Aorta (tissue), 5 donors: Measurements from ENCODE around the gene CAMK2A. TPM values are rescaled to one million over a fixed set of nuclear protein-coding genes. Genes with fewer than 3 reads are reported as not detected.

Experiments
- ATAC-seq: fragments of 200-7000 bp; cut with Tn5 transposase; one replicate; pipeline ENCODE4 v1.9.1; 2022; ENCODE audit warnings: moderate library complexity; ENCODE audit not compliant: low FRiP score
- DNase-seq, 2 donors: peaks; one replicate each; pipeline ENCODE4 v3.0.0-alpha.2; 2020
- H3K27ac ChIP-seq, 2 donors: one replicate each; pipeline ENCODE4 v1.5.1; 2013; ENCODE audit warnings: low read length in 2 of 2, mild to moderate bottlenecking in 2 of 2, moderate library complexity in 2 of 2, control low read depth in 1 of 2, inconsistent platforms in 1 of 2, low read depth in 1 of 2
- H3K27me3 ChIP-seq, 2 donors: one replicate each; pipeline ENCODE4 v1.6.1; 2013; ENCODE audit warnings: control low read depth in 1 of 2, low read length in 1 of 2, mild to moderate bottlenecking in 1 of 2, moderate library complexity in 1 of 2; ENCODE audit not compliant: insufficient read depth in 2 of 2, control insufficient read depth in 1 of 2
- H3K36me3 ChIP-seq, 2 donors: one replicate each; pipeline ENCODE4 v1.6.1; 2013; ENCODE audit warnings: control low read depth in 1 of 2, low read length in 1 of 2, mild to moderate bottlenecking in 1 of 2; ENCODE audit not compliant: insufficient read depth in 2 of 2, control insufficient read depth in 1 of 2
- H3K4me1 ChIP-seq, 2 donors: one replicate each; pipeline ENCODE4 v1.6.1; 2013; ENCODE audit warnings: low read length in 2 of 2, control low read depth in 1 of 2, mild to moderate bottlenecking in 1 of 2, moderate library complexity in 1 of 2; ENCODE audit not compliant: insufficient read depth in 2 of 2, control insufficient read depth in 1 of 2
- H3K4me3 ChIP-seq, 2 donors: one replicate each; pipeline ENCODE4 v1.5.1; 2013; ENCODE audit warnings: low read length in 2 of 2, control low read depth in 1 of 2, mild to moderate bottlenecking in 1 of 2
- H3K9me3 ChIP-seq: one replicate; pipeline ENCODE4 v1.6.1; 2013; ENCODE audit warnings: mild to moderate bottlenecking, low read length; ENCODE audit not compliant: control insufficient read depth
- WGBS, 2 donors: extraction: QIAGEN DNeasy Blood & Tissue Kit; methylation state at CpG; one replicate each; pipeline ENCODE4 v1.1.7; 2013; 5-methylcytosine and 5-hydroxymethylcytosine counted together
- intact Hi-C, 2 donors: fragments of 100-400 bp; cut with DNase I; formaldehyde crosslinking; loops; one replicate each; pipeline versions ENCODE4 v1.14.2 to v1.15.0; 2022
- polyA plus RNA-seq, 2 donors: library from polyadenylated mRNA; stranded (reverse); fragments of 200-250 nt; gene quantifications; one replicate each; pipeline ENCODE4 v1.2.3, GENCODE V29; 2013
- total RNA-seq, 2 donors: library from RNA; stranded (reverse); fragmentation: NEBNext Ultra II Directional; extraction: Animal tissue kit (Norgen Biotek cat#: 25700); gene quantifications; one replicate each; pipeline ENCODE4 v1.2.1, GENCODE V29; 2021
- donor health status: healthy with polysubstance abuse.
- donor health status: Bipolar disorder and iron deficiency.
- donor health status: DM: no; HTN: no; CAD: no.
- donor health status: DM: no; HTN: no; CAD: no.
- donor health status: DM: yes; HTN: yes; CAD: no.

CAMK2A gene
- total and polyA plus RNA-seq, 4 donors, result 0.13 to 0.36 (median 0.15) TPM; not detected in 1

DNA sequence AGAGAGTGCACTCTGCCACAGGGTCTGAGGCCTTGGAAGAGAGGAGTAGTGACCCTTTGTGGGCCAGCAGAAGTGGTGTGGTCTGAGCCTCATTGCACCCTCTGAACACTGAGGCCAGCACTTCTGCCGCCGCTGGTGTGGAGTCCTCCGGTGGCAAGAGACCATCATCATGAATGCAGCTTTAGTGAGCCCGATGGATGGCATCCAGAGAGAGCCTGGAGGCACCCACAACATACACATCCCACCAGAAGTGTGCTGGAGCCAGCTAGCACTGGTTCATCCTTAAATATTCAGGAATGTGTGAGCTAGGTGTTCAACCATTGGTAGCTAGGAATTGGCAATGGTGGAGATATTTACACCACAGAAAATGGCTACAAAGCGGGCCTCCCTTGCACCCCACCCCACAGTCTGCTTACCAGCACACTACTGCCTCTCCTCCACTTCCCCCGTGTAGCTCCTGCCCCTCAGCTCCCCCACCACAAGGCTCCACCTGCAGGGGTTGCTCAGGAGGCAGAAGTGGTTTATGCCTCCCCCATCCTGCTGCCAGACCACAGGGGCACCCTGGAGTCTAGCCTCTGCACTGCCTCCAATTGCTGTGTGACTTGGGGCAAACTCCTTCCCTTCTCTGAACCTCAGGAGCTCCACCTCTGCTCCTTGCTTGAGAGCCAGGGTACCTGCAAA is 83.3 kb downstream of the CAMK2A start:
- intact Hi-C loops, result no loop called here
- no peak for ATAC-seq

GRCh38 chr5:150204590-150204960 is 85.0 kb downstream of the CAMK2A start:
- intact Hi-C loops, result no loop called here
- DNase-seq (no peak), ATAC-seq (no peak)
- H3K9me3 ChIP-seq, result no peaks in the 10 kb centered on the region
- no peaks in the 10 kb centered on the region for H3K4me1 ChIP-seq
- WGBS, 2 donors, result 96% methylated on average over 13 of the region's 13 CpGs
- H3K27me3 ChIP-seq, result no peaks in the 10 kb centered on the region
- H3K27ac ChIP-seq, result no peak overlapping the region
- H3K4me3 ChIP-seq, result no peak overlapping the region
- no peaks in the 10 kb centered on the region for H3K36me3 ChIP-seq

More for the DNA sequence above, 83.3 kb downstream of the CAMK2A start:
- Histone ChIP-seq H3K9me3 (no peaks in the 10 kb centered on the region), H3K27me3 (no peaks in the 10 kb centered on the region), H3K36me3 (no peaks in the 10 kb centered on the region), H3K4me3 (no peak overlapping the region), H3K27ac (no peak overlapping the region), H3K4me1 (no peaks in the 10 kb centered on the region)
- whole genome bisulfite sequencing, 2 donors, result 88 to 93% methylated on average over 6 of the region's 6 CpGs
- DNase-seq, result no peak

- no peak overlapping the region for H3K27ac ChIP-seq
- no peaks in the 10 kb centered on the region for H3K27me3 ChIP-seq
- DNase-seq, result no peak
- H3K9me3 ChIP-seq, result no peaks in the 10 kb centered on the region
- H3K4me3 ChIP-seq, result no peak overlapping the region
- H3K4me1 ChIP-seq, result no peaks in the 10 kb centered on the region
- WGBS, 2 donors, result 80 to 81% methylated on average over 12 of the region's 12 CpGs
- H3K36me3 ChIP-seq, result no peaks in the 10 kb centered on the region
- ATAC-seq, result no peak
- intact Hi-C loops, result no loop called here
Observed at GRCh38 chr5:150203832-150204589, 85.6 kb downstream of the CAMK2A start.

GRCh38 chr5:150202501-150202900 is 87.1 kb downstream of the CAMK2A start:
- intact Hi-C loops, result no loop called here
- DNase-seq (no peak), ATAC-seq (no peak)
- H3K27me3 ChIP-seq, result no peaks in the 10 kb centered on the region
- H3K27ac ChIP-seq, result no peak overlapping the region
- no peak overlapping the region for H3K4me3 ChIP-seq
- WGBS, 2 donors, result 95% methylated on average over 10 of the region's 10 CpGs
- H3K4me1 ChIP-seq, result no peaks in the 10 kb centered on the region
- no peaks in the 10 kb centered on the region for H3K36me3 ChIP-seq
- no peaks in the 10 kb centered on the region for H3K9me3 ChIP-seq

DNA sequence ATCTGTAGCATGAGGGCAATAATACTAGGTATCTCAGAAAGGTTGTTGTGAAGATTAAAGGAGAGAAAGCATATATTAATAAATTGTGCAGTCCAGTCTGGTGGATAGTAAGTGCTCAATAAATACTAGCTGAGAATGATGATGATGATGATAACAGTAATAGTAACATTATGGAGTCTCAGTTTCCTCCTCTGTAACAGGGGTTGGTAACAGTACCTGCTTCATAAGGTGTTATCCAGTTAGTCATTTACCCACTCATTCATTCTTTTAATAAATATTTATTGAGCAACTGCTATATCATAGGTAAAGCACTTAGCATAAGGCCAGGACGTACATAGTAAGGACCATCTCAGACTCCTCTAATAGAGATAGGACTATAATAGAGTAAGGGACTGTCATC is 92.1 kb downstream of the CAMK2A start:
- 95 to 97% methylated on average over 1 of the region's 1 CpG for WGBS, 2 donors
- no peak for ATAC-seq
- Histone ChIP-seq H3K27ac (no peak overlapping the region), H3K4me1 (no peaks in the 10 kb centered on the region), H3K27me3 (no peaks in the 10 kb centered on the region), H3K4me3 (no peak overlapping the region), H3K9me3 (no peaks in the 10 kb centered on the region), H3K36me3 (no peaks in the 10 kb centered on the region)
- DNase-seq, result no peak
- intact Hi-C loops, result no loop called here

GRCh38 chr5:150196986-150197385 is 92.6 kb downstream of the CAMK2A start:
- intact Hi-C loops, result no loop called here

DNA sequence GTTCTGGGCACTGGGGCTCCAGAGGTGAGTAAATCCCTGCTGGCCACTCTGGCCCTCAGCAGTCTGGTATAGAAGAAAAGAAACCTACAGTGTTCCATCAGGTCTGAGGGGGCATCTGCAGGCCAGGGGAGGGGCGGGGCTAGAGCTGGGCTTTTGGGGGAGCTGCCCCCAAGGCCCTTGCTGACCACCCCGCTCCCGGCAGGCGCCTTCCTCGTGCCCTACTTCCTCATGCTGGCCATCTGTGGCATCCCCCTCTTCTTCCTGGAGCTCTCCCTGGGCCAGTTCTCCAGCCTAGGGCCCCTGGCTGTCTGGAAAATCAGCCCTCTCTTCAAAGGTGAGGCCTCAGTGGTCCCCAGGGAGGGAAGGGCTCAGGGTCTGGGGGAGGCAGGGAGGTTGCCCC is 93.1 kb downstream of the CAMK2A start:
- Histone ChIP-seq H3K4me1 (no peaks in the 10 kb centered on the region), H3K9me3 (no peaks in the 10 kb centered on the region), H3K36me3 (no peaks in the 10 kb centered on the region), H3K27me3 (no peaks in the 10 kb centered on the region), H3K4me3 (no peak overlapping the region), H3K27ac (no peak overlapping the region)
- intact Hi-C loops, result no loop called here
- peak in 1 of 2 donors; percentile 70 for DNase-seq
- ATAC-seq, result no peak
- 81 to 83% methylated on average over 5 of the region's 5 CpGs for WGBS, 2 donors

More at GRCh38 chr5:150196986-150197385, 92.6 kb downstream of the CAMK2A start:
- Histone ChIP-seq H3K36me3 (no peaks in the 10 kb centered on the region), H3K27me3 (no peaks in the 10 kb centered on the region), H3K9me3 (no peaks in the 10 kb centered on the region), H3K4me3 (no peak overlapping the region), H3K4me1 (no peaks in the 10 kb centered on the region), H3K27ac (no peak overlapping the region)
- ATAC-seq (no peak), DNase-seq (no peak)
- 96 to 97% methylated on average over 16 of the region's 16 CpGs for WGBS, 2 donors

DNA sequence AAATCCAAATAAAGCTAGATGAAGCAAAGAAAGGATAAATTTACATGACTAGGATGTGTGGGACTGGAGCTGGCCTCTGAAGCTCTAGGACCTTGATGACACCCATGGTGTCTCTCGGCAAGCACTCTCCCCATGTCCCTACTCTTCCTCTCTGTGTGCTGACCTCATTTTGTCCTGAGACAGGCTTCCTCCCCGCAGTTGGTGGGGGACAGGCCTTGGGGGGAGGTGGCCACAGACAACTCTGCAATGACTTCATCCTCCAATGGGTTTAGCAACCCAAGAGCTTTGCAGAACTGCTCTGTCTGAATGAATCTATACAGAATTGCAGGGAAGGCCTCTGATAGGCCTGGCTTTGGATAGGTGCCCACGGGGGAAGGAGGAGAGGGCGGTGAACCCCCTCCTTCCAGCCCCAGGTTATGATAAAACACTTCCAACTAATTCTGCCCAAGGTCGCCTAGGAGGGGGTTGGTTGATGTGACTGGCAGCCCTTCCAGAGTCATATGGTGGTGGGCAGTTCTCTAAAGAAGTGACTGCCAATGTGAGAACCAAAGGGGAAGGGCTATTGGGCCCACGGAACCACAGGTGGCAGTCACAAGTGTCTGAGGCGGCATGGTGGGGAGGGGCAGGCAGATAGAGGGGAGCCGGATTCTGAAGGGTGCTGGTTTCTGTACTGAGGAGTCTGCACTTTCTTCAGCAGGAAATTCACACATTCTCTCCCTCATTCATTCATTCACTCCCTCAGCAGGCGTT is 93.7 kb downstream of the CAMK2A start:
- DNase-seq (no peak), ATAC-seq (no peak)
- no peaks in the 10 kb centered on the region for H3K4me1 ChIP-seq
- intact Hi-C loops, result no loop called here
- no peaks in the 10 kb centered on the region for H3K9me3 ChIP-seq
- no peaks in the 10 kb centered on the region for H3K36me3 ChIP-seq
- WGBS, 2 donors, result 86 to 88% methylated on average over 9 of the region's 9 CpGs
- H3K4me3 ChIP-seq, result no peak overlapping the region
- H3K27ac ChIP-seq, result no peak overlapping the region
- no peaks in the 10 kb centered on the region for H3K27me3 ChIP-seq
